ENCODE data around the gene EVI5. TPM values are rescaled to one million over a fixed set of nuclear protein-coding genes. Genes with fewer than 3 reads are reported as not detected.
"Not testable (repeated sequence)": the region's sequence is repeated elsewhere in the genome, so short reads cannot be mapped to it uniquely, and the experiment has no call there.

The EVI5 gene
- total RNA-seq, 1 donor from 2014 or later = 33.0 TPM

DNA sequence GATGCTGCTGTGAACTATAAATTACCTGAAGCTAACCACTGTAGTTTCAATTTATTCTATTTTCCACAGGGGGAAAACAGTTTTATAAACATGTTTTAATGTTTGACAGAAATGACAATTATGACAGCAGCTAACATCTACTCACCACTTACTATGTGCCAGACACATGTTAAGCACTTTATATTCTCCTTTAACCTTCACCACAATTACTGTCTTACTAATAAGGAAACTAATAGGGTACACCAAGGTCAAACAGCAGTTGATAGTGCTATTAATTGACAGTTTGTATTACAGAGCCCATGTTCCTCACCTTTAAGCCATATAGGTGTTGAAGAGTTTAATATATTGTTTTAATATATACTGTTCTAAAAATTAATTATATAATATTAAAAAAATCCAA, 146.4 kb downstream of the EVI5 start:
- Mint-ChIP-seq H3K27ac (ENCODE audit: unreplicated experiment) (no peak overlapping the region), H3K9me3 (ENCODE audit: unreplicated experiment) (no peaks in the 10 kb centered on the region), H3K4me3 (ENCODE audit: unreplicated experiment) (no peak overlapping the region), H3K4me1 (ENCODE audit: unreplicated experiment) (no peaks in the 10 kb centered on the region), H3K36me3 (ENCODE audit: low read depth, unreplicated experiment) (peaks cover 26% of the 10 kb centered on the region), H3K27me3 (ENCODE audit: unreplicated experiment) (no peaks in the 10 kb centered on the region)
- TF ChIP-seq, protein P1, sequence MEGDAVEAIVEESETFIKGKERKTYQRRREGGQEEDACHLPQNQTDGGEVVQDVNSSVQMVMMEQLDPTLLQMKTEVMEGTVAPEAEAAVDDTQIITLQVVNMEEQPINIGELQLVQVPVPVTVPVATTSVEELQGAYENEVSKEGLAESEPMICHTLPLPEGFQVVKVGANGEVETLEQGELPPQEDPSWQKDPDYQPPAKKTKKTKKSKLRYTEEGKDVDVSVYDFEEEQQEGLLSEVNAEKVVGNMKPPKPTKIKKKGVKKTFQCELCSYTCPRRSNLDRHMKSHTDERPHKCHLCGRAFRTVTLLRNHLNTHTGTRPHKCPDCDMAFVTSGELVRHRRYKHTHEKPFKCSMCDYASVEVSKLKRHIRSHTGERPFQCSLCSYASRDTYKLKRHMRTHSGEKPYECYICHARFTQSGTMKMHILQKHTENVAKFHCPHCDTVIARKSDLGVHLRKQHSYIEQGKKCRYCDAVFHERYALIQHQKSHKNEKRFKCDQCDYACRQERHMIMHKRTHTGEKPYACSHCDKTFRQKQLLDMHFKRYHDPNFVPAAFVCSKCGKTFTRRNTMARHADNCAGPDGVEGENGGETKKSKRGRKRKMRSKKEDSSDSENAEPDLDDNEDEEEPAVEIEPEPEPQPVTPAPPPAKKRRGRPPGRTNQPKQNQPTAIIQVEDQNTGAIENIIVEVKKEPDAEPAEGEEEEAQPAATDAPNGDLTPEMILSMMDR (IDR thresholded peaks at IDR 0.05; ENCODE audit: unreplicated experiment) = no peak
- DNase-seq (ENCODE audit: low spot score) = no peak

DNA sequence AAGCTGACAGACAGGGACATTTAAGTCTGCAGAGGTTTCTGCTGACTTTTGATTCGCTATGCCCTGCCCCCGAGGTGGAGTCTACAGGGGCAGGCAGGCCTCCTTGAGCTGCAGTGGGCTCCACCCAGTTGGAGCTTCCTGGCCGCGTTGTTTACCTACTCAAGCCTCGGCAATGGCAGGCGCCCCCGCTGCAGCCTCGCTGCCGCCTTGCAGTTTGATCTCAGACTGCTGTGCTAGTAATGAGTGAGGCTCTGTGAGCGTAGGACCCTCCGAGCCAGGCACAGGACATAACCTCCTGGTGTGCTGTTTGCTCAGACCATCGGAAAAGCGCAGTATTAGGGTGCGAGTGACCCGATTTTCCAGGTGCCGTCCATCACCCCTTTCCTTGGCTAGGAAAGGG, 149.7 kb downstream of the EVI5 start:
- not testable (repeated sequence) for DNase-seq (ENCODE audit: low spot score); H3K4me3 Mint-ChIP-seq (ENCODE audit: unreplicated experiment); H3K27ac Mint-ChIP-seq (ENCODE audit: unreplicated experiment); H3K27me3 Mint-ChIP-seq (ENCODE audit: unreplicated experiment); H3K9me3 Mint-ChIP-seq (ENCODE audit: unreplicated experiment); H3K4me1 Mint-ChIP-seq (ENCODE audit: unreplicated experiment)
- peaks cover 43% of the 10 kb centered on the region for H3K36me3 Mint-ChIP-seq (ENCODE audit: low read depth, unreplicated experiment)

DNA sequence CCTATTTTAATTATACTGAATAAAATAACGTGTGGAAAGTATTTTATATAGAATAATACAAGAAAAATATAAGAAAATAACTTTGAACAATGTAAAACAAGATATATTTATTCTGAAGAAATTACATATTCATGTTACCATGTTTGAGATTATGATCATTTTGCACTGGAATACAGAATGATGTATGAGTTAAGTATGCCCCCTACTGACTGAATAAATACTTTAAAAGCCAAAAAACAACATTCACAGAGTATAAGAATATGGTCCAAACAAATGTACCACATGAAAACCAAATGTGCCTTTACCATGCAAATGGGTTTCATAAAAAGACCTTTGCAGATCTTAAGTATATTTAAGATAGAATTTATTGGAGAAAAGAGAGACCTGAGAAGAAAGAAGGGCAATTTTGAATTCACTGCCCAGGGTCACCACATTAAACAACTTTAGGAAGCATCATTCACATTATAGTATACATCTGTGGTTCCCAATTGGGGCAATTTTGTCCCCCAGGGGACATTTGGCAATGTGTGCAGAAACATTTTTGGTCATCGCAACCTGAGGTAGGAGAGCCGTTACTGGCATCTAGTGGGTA, 161.6 kb downstream of the EVI5 start:
- Mint-ChIP-seq H3K27me3 (ENCODE audit: unreplicated experiment) (no peaks in the 10 kb centered on the region), H3K36me3 (ENCODE audit: low read depth, unreplicated experiment) (peaks cover 16% of the 10 kb centered on the region), H3K4me3 (ENCODE audit: unreplicated experiment) (no peak overlapping the region), H3K4me1 (ENCODE audit: unreplicated experiment) (no peaks in the 10 kb centered on the region), H3K27ac (ENCODE audit: unreplicated experiment) (no peak overlapping the region), H3K9me3 (ENCODE audit: unreplicated experiment) (no peaks in the 10 kb centered on the region)
- no peak for DNase-seq (ENCODE audit: low spot score)
- TF ChIP-seq, protein P1 (IDR thresholded peaks at IDR 0.05; ENCODE audit: unreplicated experiment) = peak; percentile 36

DNA sequence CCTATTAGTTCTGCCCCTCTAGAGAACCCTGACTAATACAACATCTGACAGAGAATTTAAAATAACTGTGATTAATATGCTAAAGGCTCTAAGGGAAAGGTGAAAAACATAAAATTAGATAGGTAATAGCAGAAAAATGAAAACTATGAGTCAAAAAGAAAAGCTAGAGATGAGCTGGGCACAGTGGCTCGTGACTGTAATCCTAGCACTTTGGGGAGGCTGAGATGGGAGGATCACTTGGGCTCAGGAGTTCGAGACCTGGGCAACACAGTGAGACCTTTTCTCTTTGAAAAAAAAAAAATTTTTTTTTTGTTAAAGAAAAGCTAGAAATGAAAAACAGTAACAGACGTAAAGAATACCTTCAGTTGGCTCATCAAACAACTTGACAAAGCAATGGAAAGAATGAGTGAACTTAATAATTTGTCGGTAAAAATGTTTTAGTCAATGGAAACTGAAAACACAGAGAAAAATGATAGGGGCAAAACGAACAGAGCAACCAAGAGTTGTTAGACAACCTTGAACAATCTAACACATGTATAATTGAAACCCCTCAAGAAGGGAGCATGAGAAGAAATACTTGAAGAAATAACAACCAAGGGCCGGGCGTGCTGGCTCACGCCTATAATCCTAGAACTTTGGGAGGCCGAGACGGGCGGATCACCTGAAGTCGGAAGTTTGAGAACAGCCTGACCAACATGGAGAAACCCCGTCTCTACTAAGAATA, 165.3 kb downstream of the EVI5 start:
- Mint-ChIP-seq H3K9me3 (ENCODE audit: unreplicated experiment) (no peaks in the 10 kb centered on the region), H3K27me3 (ENCODE audit: unreplicated experiment) (no peaks in the 10 kb centered on the region), H3K36me3 (ENCODE audit: low read depth, unreplicated experiment) (peaks cover 42% of the 10 kb centered on the region), H3K4me1 (ENCODE audit: unreplicated experiment) (no peaks in the 10 kb centered on the region), H3K4me3 (ENCODE audit: unreplicated experiment) (no peak overlapping the region), H3K27ac (ENCODE audit: unreplicated experiment) (no peak overlapping the region)
- TF ChIP-seq, protein P1 (IDR thresholded peaks at IDR 0.05; ENCODE audit: unreplicated experiment) = no peak
- no peak for DNase-seq (ENCODE audit: low spot score)

DNA sequence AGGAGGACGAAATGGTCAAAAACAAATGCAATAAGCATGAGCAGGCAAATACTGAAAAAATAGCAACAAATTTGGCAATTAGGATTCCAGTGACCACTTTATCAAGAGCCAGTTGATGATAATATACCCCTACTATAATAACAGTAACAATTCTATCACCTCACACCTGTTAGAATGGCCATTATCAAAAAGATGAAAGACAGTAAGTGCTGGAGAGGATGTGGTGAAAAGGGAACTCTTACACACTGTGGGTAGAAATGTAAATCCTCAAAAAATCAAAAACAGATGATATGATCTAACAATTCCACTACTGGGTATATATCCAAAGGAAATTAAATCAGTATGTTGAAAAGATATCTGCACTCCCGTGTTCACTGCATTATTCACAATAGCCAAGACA, 183.9 kb downstream of the EVI5 start:
- Mint-ChIP-seq H3K27me3 (ENCODE audit: unreplicated experiment) (no peaks in the 10 kb centered on the region), H3K9me3 (ENCODE audit: unreplicated experiment) (no peaks in the 10 kb centered on the region), H3K4me1 (ENCODE audit: unreplicated experiment) (no peaks in the 10 kb centered on the region), H3K36me3 (ENCODE audit: low read depth, unreplicated experiment) (no peaks in the 10 kb centered on the region), H3K27ac (ENCODE audit: unreplicated experiment) (no peak overlapping the region), H3K4me3 (ENCODE audit: unreplicated experiment) (no peak overlapping the region)
- no peak for DNase-seq (ENCODE audit: low spot score)
- TF ChIP-seq, protein P1 (IDR thresholded peaks at IDR 0.05; ENCODE audit: unreplicated experiment) = no peak
